WTC11 (cell line): ENCODE data around the gene DGKH. TPM values are rescaled to one million over a fixed set of nuclear protein-coding genes. Genes with fewer than 3 reads are reported as not detected.
A peak's percentile ranks its signal among the peaks of the same experiment; 100 is the strongest.

Source experiments
- ATAC-seq: fragments of 200-7000 bp; cut with Tn5 transposase; 2 replicates; pipeline ENCODE4 v1.10.0; 2021; ENCODE audit warnings: mild to moderate bottlenecking, moderate library complexity
- CTCF ChIA-PET: fragments of 300-600 bp; sonication (Branson Sonifier 250); formaldehyde crosslinking; loops from one replicate; lab custom pipeline; 2021; ENCODE audit warnings: antibody characterized with exemption; lab: Charles Lee
- POLR2A ChIA-PET: fragments of 350-600 bp; sonication (Branson Sonifier 250); formaldehyde crosslinking; loops from one replicate; lab custom pipeline; 2021; ENCODE audit warnings: antibody characterized with exemption; lab: Charles Lee
- DNase-seq: peaks from one replicate; pipeline ENCODE4 v3.0.0; 2021; ENCODE audit warnings: low spot score
- H3K27ac Mint-ChIP-seq: 2 replicates; pipeline ENCODE4 v1.8.0; 2021; ENCODE audit warnings: mixed read lengths
- H3K27me3 Mint-ChIP-seq: 2 replicates; pipeline ENCODE4 v1.8.0; 2021; ENCODE audit warnings: low read depth, mild to moderate bottlenecking, moderate library complexity, mixed read lengths
- H3K36me3 Mint-ChIP-seq: 2 replicates; pipeline ENCODE4 v1.8.0; 2021; ENCODE audit warnings: mixed read lengths
- H3K4me1 Mint-ChIP-seq: 2 replicates; pipeline ENCODE4 v1.8.0; 2022; ENCODE audit warnings: mixed read lengths
- H3K4me3 Mint-ChIP-seq: 2 replicates; pipeline ENCODE4 v1.8.0; 2021; ENCODE audit warnings: mild to moderate bottlenecking, moderate library complexity, mixed read lengths
- H3K9me3 Mint-ChIP-seq: 2 replicates; pipeline ENCODE4 v1.8.0; 2021; ENCODE audit warnings: mixed read lengths
- ATF3 ChIP-seq: sonication (generic); formaldehyde crosslinking; conservative IDR thresholded peaks from 2 replicates; pipeline ENCODE4 v1.8.1; 2022; ENCODE audit warnings: mild to moderate bottlenecking, missing genetic modification reagents
- ERG ChIP-seq: fragments of 250-450 bp; sonication (Bioruptor Pico); IDR thresholded peaks from 2 replicates; pipeline ENCODE4 v1.8.0; 2021; ENCODE audit warnings: mild to moderate bottlenecking
- GABPB1 ChIP-seq: sonication (generic); formaldehyde crosslinking; IDR thresholded peaks from 2 replicates; pipeline ENCODE4 v1.8.1; 2023; ENCODE audit warnings: mild to moderate bottlenecking, missing genetic modification reagents
- GRHL2 ChIP-seq: fragments of 250-450 bp; sonication (Bioruptor Pico); IDR thresholded peaks from 2 replicates; pipeline ENCODE4 v1.8.0; 2022; ENCODE audit warnings: mild to moderate bottlenecking, moderate library complexity; ENCODE audit not compliant: insufficient replicate concordance, severe bottlenecking
- HMGA2 ChIP-seq: fragments of 250-450 bp; sonication (Bioruptor Pico); IDR thresholded peaks from 2 replicates; pipeline ENCODE4 v1.4.0; 2021; ENCODE audit warnings: mild to moderate bottlenecking, moderate library complexity
- JUN ChIP-seq: sonication (generic); formaldehyde crosslinking; IDR thresholded peaks from 2 replicates; pipeline ENCODE4 v1.8.0; 2023; ENCODE audit warnings: mild to moderate bottlenecking, missing genetic modification reagents
- NFATC4 ChIP-seq: fragments of 250-450 bp; sonication (Bioruptor Pico); IDR thresholded peaks from 2 replicates; pipeline ENCODE4 v1.9.0; 2021; ENCODE audit warnings: mild to moderate bottlenecking
- NR3C1 ChIP-seq: sonication (generic); formaldehyde crosslinking; conservative IDR thresholded peaks from 2 replicates; pipeline ENCODE4 v1.8.1; 2023; ENCODE audit warnings: low read depth, mild to moderate bottlenecking, missing genetic modification reagents
- PREB ChIP-seq: sonication (generic); formaldehyde crosslinking; IDR thresholded peaks from 2 replicates; pipeline ENCODE4 v1.8.1; 2022; ENCODE audit warnings: mild to moderate bottlenecking, missing genetic modification reagents, moderate library complexity, borderline replicate concordance
- SMAD3 ChIP-seq: sonication (generic); formaldehyde crosslinking; IDR thresholded peaks from 2 replicates; pipeline ENCODE4 v1.8.0; 2022; ENCODE audit warnings: missing genetic modification reagents, mild to moderate bottlenecking, borderline replicate concordance
- SOX15 ChIP-seq: fragments of 250-450 bp; sonication (Bioruptor Pico); IDR thresholded peaks from 2 replicates; pipeline ENCODE4 v1.9.0; 2021; ENCODE audit warnings: mild to moderate bottlenecking
- SP1 ChIP-seq: sonication (generic); formaldehyde crosslinking; conservative IDR thresholded peaks from 2 replicates; pipeline ENCODE4 v1.8.1; 2022; ENCODE audit warnings: missing genetic modification reagents
- TEAD4 ChIP-seq: sonication (generic); formaldehyde crosslinking; IDR thresholded peaks from 2 replicates; pipeline ENCODE4 v1.8.0; 2022; ENCODE audit warnings: mild to moderate bottlenecking, missing genetic modification reagents
- ZBTB21 ChIP-seq: sonication (generic); formaldehyde crosslinking; IDR thresholded peaks from 2 replicates; pipeline ENCODE4 v1.8.1; 2023; ENCODE audit warnings: mild to moderate bottlenecking, missing genetic modification reagents, borderline replicate concordance
- ZBTB43 ChIP-seq: sonication (generic); formaldehyde crosslinking; IDR thresholded peaks from 2 replicates; pipeline ENCODE4 v1.8.1; 2023; ENCODE audit warnings: mild to moderate bottlenecking, missing genetic modification reagents
- ZNF232 ChIP-seq: sonication (generic); formaldehyde crosslinking; IDR thresholded peaks from 2 replicates; pipeline ENCODE4 v1.8.0; 2022; ENCODE audit warnings: mild to moderate bottlenecking, missing genetic modification reagents
- ZNF532 ChIP-seq: fragments of 250-450 bp; sonication (Bioruptor Pico); IDR thresholded peaks from 2 replicates; pipeline ENCODE4 v1.9.0; 2021; ENCODE audit warnings: mild to moderate bottlenecking, borderline replicate concordance
- ZNF671 ChIP-seq: fragments of 250-450 bp; sonication (Bioruptor Pico); IDR thresholded peaks from 2 replicates; pipeline ENCODE4 v1.8.0; 2021; ENCODE audit warnings: mild to moderate bottlenecking
- total RNA-seq: library from RNA; stranded (reverse); gene quantifications from 3 replicates; pipeline ENCODE4 v1.2.3, GENCODE V29; 2021

Gene DGKH
- total RNA-seq, 1 experiment from 2014 or later = 7.6 TPM

GRCh38 chr13:42107421-42107820, 59.0 kb downstream of the DGKH start:
- peaks cover 12% of the 10 kb centered on the region for H3K4me1 Mint-ChIP-seq
- TF ChIP-seq ZBTB43 (CRISPR knock-in tag) (no peak), SMAD3 (CRISPR knock-in tag) (no peak), ZBTB21 (no peak), JUN (no peak), ERG (CRISPR knock-in tag) (no peak), SP1 (no peak), PREB (CRISPR knock-in tag) (no peak), NFATC4 (CRISPR knock-in tag) (no peak), GRHL2 (no peak), ZNF232 (CRISPR knock-in tag) (no peak), ATF3 (no peak), TEAD4 (CRISPR knock-in tag) (no peak), ZNF532 (no peak), GABPB1 (CRISPR knock-in tag) (no peak)
- ChIA-PET POLR2A (no interaction called here), CTCF (interaction anchor here (0.8 kb wide), 1 partner anchor 27 kb away, joined by 4 read pairs; no protein-coding TSS in a partner anchor)
- no peaks in the 10 kb centered on the region for H3K27me3 Mint-ChIP-seq
- peaks cover 10% of the 10 kb centered on the region for H3K9me3 Mint-ChIP-seq
- ATAC-seq = no peak
- peaks cover 2% of the 10 kb centered on the region; the same call in 1 of the 2 replicates for H3K36me3 Mint-ChIP-seq
- no peak overlapping the region for H3K4me3 Mint-ChIP-seq
- DNase-seq = no peak
- H3K27ac Mint-ChIP-seq = peak overlapping the region; percentile 31; the same call in 1 of the 2 replicates

GRCh38 chr13:42108217-42108616, 59.8 kb downstream of the DGKH start:
- Mint-ChIP-seq H3K4me1 (peaks cover 12% of the 10 kb centered on the region), H3K27ac (no peak overlapping the region), H3K27me3 (no peaks in the 10 kb centered on the region), H3K4me3 (no peak overlapping the region), H3K9me3 (peaks cover 10% of the 10 kb centered on the region), H3K36me3 (peaks cover 2% of the 10 kb centered on the region; the same call in 1 of the 2 replicates)
- no peak for DNase-seq
- ATAC-seq = no peak
- TF ChIP-seq SOX15 = no peak
- no peak for TF ChIP-seq ZNF532
- TF ChIP-seq HMGA2 (CRISPR knock-in tag) = no peak
- no peak for TF ChIP-seq ZNF671 (CRISPR knock-in tag)
- no peak for TF ChIP-seq NR3C1
- ChIA-PET POLR2A (no interaction called here), CTCF (interaction anchor here (1.2 to 2.2 kb wide), 2 partner anchors 108 to 440 kb away, joined by 4 to 5 read pairs; no protein-coding TSS in a partner anchor)
